ENCODE measurements around the gene NCR3LG1. TPM values are rescaled to one million over a fixed set of nuclear protein-coding genes. Genes with fewer than 3 reads are reported as not detected.

Gene NCR3LG1
- polyA plus RNA-seq, 1 of the 3 experiments (the other 2 are of a cell fraction), result 0.67 TPM

- no peaks in the 10 kb centered on the region for H4K20me1 ChIP-seq (ENCODE audit: insufficient read depth)
- 58% methylated on average over 1 of the region's 2 CpGs for WGBS (ENCODE audit: low lambda C conversion rate)
- H3K4me2 ChIP-seq, result no peak overlapping the region
- no peaks in the 10 kb centered on the region for H3K27me3 ChIP-seq (ENCODE audit: insufficient read depth)
- ChIA-PET CTCF (interaction anchor here (0.7 to 3.2 kb wide), 5 partner anchors 11 to 103 kb away, joined by 3 to 13 read pairs (median 5); partner anchors contain the start of gene KCNJ11), POLR2A (no interaction called here)
- no peaks in the 10 kb centered on the region for H3K36me3 ChIP-seq (replicated peaks in 1 of 2; ENCODE audit: control insufficient read depth in 1 of 2, insufficient read depth in 2 of 2, low read length in 1 of 2)
- H3K4me3 ChIP-seq (ENCODE audit: low read depth in 2 of 2, low read length in 1 of 2), result no peak overlapping the region
- H3K9me2 ChIP-seq, result no peaks in the 10 kb centered on the region
- H3K9me3 ChIP-seq, result no peaks in the 10 kb centered on the region
- no peak for DNase-seq
- no peak overlapping the region for H3K9ac ChIP-seq
- no peaks in the 10 kb centered on the region for H3K79me2 ChIP-seq (ENCODE audit: insufficient read depth)
- no peak overlapping the region for H2AFZ ChIP-seq (ENCODE audit: low read depth)
- H3F3A ChIP-seq (replicated peaks; ENCODE audit: insufficient read depth), result no peaks in the 10 kb centered on the region
- TF ChIP-seq NRF1 (IDR thresholded peaks at IDR 0.05; ENCODE audit: low read depth, low read length) (no peak), EP300 (IDR thresholded peaks at IDR 0.05; ENCODE audit: borderline replicate concordance in 1 of 2, low read depth in 1 of 2, low read length in 1 of 2) (no peak), FOXJ3 (CRISPR knock-in tag; IDR thresholded peaks at IDR 0.05) (no peak), RFX5 (IDR thresholded peaks at IDR 0.05; ENCODE audit: low read length) (no peak), GABPA (IDR thresholded peaks at IDR 0.05; ENCODE audit: low read depth) (no peak), MXI1 (IDR thresholded peaks at IDR 0.05; ENCODE audit: low read depth, low read length) (no peak), PBX3 (IDR thresholded peaks at IDR 0.05) (no peak), CHD2 (IDR thresholded peaks at IDR 0.05; ENCODE audit: low read length, partially characterized antibody) (no peak), YY1 (IDR thresholded peaks at IDR 0.05; ENCODE audit: low read depth) (no peak), NFIC (IDR thresholded peaks at IDR 0.05; ENCODE audit: borderline replicate concordance) (no peak), REST (IDR thresholded peaks at IDR 0.05; ENCODE audit: low read depth, low read length) (no peak), RCOR1 (IDR thresholded peaks at IDR 0.05; ENCODE audit: low read length) (no peak), FOXM1 (IDR thresholded peaks at IDR 0.05; ENCODE audit: low read depth) (no peak), GATA2 (CRISPR knock-in tag; IDR thresholded peaks at IDR 0.05) (no peak), SMC3 (IDR thresholded peaks at IDR 0.05; ENCODE audit: low read depth, low read length) (no peak), FOSL2 (IDR thresholded peaks at IDR 0.05; ENCODE audit: borderline replicate concordance, low read depth) (no peak)
- TF ChIP-seq, protein P1, sequence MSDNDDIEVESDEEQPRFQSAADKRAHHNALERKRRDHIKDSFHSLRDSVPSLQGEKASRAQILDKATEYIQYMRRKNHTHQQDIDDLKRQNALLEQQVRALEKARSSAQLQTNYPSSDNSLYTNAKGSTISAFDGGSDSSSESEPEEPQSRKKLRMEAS (IDR thresholded peaks at IDR 0.05; ENCODE audit: low read depth), result no peak
- TF ChIP-seq, protein P2, sequence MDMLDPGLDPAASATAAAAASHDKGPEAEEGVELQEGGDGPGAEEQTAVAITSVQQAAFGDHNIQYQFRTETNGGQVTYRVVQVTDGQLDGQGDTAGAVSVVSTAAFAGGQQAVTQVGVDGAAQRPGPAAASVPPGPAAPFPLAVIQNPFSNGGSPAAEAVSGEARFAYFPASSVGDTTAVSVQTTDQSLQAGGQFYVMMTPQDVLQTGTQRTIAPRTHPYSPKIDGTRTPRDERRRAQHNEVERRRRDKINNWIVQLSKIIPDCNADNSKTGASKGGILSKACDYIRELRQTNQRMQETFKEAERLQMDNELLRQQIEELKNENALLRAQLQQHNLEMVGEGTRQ (IDR thresholded peaks at IDR 0.05; ENCODE audit: borderline replicate concordance, low read depth, low read length), result no peak
- H3K27ac ChIP-seq (ENCODE audit: low read depth in 2 of 2, low read length in 1 of 2), result no peak overlapping the region
- peaks cover 0 to 13% of the 10 kb centered on the region in 2 experiments; a peak in 1 of 4 replicates for H3K4me1 ChIP-seq (ENCODE audit: control insufficient read depth in 1 of 2, insufficient read depth in 2 of 2, low read depth in 1 of 2, low read length in 1 of 2)
Observed at GRCh38 chr11:17401316-17401715, 49.7 kb downstream of the NCR3LG1 start.
